ENCODE data around the gene KIF21A. TPM values are rescaled to one million over a fixed set of nuclear protein-coding genes. Genes with fewer than 3 reads are reported as not detected.

KIF21A gene
- total RNA-seq, 2 experiments from 2014 or later, result 1.1 TPM; not detected in 1

DNA sequence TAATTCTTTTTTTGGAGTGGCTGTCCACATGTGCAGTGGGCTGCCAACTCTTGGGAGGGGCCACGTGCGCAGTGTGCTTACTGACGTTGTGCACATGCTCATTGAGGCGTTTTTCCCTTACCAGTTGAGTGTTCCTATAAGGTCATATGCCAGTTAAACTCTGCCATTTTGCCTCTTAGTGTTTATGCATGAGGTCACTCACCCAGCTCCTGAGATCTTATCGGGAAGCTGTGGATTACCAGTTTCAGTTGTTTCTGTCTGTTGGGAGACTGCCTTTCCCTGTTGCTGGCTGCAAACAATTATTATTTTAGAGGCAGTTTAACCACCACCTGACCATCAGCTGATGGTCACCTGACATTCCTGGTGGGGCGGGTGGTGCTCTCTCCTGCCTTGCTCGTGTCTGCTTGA is 16.1 kb upstream of the KIF21A start:
- Histone ChIP-seq H3K79me2 (ENCODE audit: insufficient read depth, low read depth, low read length) (no peaks in the 10 kb centered on the region), H3K4me1 (ENCODE audit: insufficient read depth, low read length, poor library complexity, severe bottlenecking) (no peaks in the 10 kb centered on the region), H3K27ac (ENCODE audit: low read depth, low read length, poor library complexity, severe bottlenecking) (no peak overlapping the region), H3K4me3 (ENCODE audit: low read depth, low read length, poor library complexity, severe bottlenecking) (no peak overlapping the region), H3K9me3 (ENCODE audit: low read length) (no peaks in the 10 kb centered on the region), H3K4me2 (ENCODE audit: low read length) (no peak overlapping the region), H2AFZ (ENCODE audit: low read length) (no peak overlapping the region), H3K9me2 (ENCODE audit: insufficient read depth, low read length) (no peaks in the 10 kb centered on the region), H4K20me1 (ENCODE audit: insufficient read depth, low read length) (no peaks in the 10 kb centered on the region), H3K36me3 (ENCODE audit: insufficient read depth, low read length) (no peaks in the 10 kb centered on the region)
- ChIA-PET POLR2A (no interaction called here), CTCF (ENCODE audit: unreplicated experiment) (no interaction called here)
- intact Hi-C loops (cut with micrococcal nuclease; ENCODE audit: unreplicated experiment), result no loop called here
- TF ChIP-seq, protein P1, sequence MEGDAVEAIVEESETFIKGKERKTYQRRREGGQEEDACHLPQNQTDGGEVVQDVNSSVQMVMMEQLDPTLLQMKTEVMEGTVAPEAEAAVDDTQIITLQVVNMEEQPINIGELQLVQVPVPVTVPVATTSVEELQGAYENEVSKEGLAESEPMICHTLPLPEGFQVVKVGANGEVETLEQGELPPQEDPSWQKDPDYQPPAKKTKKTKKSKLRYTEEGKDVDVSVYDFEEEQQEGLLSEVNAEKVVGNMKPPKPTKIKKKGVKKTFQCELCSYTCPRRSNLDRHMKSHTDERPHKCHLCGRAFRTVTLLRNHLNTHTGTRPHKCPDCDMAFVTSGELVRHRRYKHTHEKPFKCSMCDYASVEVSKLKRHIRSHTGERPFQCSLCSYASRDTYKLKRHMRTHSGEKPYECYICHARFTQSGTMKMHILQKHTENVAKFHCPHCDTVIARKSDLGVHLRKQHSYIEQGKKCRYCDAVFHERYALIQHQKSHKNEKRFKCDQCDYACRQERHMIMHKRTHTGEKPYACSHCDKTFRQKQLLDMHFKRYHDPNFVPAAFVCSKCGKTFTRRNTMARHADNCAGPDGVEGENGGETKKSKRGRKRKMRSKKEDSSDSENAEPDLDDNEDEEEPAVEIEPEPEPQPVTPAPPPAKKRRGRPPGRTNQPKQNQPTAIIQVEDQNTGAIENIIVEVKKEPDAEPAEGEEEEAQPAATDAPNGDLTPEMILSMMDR (conservative IDR thresholded peaks at IDR 0.05; ENCODE audit: low read length), result no peak
- TF ChIP-seq EZH2phosphoT487 (IDR thresholded peaks at IDR 0.05; ENCODE audit: borderline replicate concordance, low read depth, low read length), result no peak
- no peak for DNase-seq (ENCODE audit: low spot score)
- no TSS peak for BruUV-seq (replicated peaks)

DNA sequence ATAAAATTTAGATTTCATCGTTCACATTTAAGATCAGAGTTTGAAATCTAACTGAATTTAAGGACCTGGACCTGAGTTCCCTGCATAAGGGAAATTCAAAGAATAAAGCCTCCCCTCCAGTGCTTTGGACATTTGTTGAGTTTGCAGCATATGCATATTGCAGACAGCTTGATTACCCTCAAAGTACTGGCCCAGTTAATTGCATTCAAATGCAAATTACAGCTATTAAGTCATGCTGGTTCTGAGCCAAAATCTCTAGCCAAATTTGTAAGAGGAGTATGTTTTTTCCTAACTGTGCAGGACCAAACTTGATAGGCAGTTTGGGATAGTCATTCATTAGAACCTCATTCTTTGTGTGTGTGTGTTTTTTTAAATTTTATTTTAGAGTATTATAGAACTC is 9.1 kb upstream of the KIF21A start:
- no peak for DNase-seq (ENCODE audit: low spot score)
- H3K4me1 ChIP-seq (ENCODE audit: insufficient read depth, low read length, poor library complexity, severe bottlenecking), result no peaks in the 10 kb centered on the region
- H3K79me2 ChIP-seq (ENCODE audit: insufficient read depth, low read depth, low read length), result no peaks in the 10 kb centered on the region
- CTCF ChIA-PET (ENCODE audit: unreplicated experiment), result no interaction called here
- no peaks in the 10 kb centered on the region for H4K20me1 ChIP-seq (ENCODE audit: insufficient read depth, low read length)
- no peaks in the 10 kb centered on the region for H3K9me3 ChIP-seq (ENCODE audit: low read length)
- TF ChIP-seq EZH2phosphoT487 (IDR thresholded peaks at IDR 0.05; ENCODE audit: borderline replicate concordance, low read depth, low read length), result no peak
- TF ChIP-seq, protein P1 (conservative IDR thresholded peaks at IDR 0.05; ENCODE audit: low read length), result no peak
- no peaks in the 10 kb centered on the region for H3K36me3 ChIP-seq (ENCODE audit: insufficient read depth, low read length)
- no peak overlapping the region for H3K4me3 ChIP-seq (ENCODE audit: low read depth, low read length, poor library complexity, severe bottlenecking)
- H2AFZ ChIP-seq (ENCODE audit: low read length), result no peak overlapping the region
- POLR2A ChIA-PET, result no interaction called here
- intact Hi-C loops (cut with micrococcal nuclease; ENCODE audit: unreplicated experiment), result no loop called here
- BruUV-seq (replicated peaks), result no TSS peak
- H3K9me2 ChIP-seq (ENCODE audit: insufficient read depth, low read length), result no peaks in the 10 kb centered on the region
- H3K4me2 ChIP-seq (ENCODE audit: low read length), result no peak overlapping the region
- H3K27ac ChIP-seq (ENCODE audit: low read depth, low read length, poor library complexity, severe bottlenecking), result no peak overlapping the region

DNA sequence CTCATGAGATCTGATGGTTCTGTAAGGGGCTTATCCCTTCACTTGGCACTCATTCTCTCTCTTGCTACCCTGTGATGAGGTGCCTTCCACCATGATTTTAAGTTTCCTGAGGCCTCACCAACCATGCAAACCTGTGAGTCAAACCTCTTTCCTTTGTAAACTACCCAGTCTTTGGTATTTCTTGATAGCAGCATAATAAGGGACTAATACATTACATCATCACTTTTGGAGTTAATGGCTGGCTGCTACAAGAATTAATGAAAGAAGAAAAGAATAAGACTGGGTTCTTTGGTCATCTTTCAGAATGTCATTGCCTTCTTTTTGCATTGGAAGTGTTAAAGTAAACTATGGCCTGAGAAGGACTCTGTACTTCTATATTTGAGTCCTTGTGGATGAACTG is 5.1 kb upstream of the KIF21A start:
- no TSS peak for BruUV-seq (replicated peaks)
- Histone ChIP-seq H3K79me2 (ENCODE audit: insufficient read depth, low read depth, low read length) (no peaks in the 10 kb centered on the region), H3K36me3 (ENCODE audit: insufficient read depth, low read length) (no peaks in the 10 kb centered on the region), H3K4me2 (ENCODE audit: low read length) (no peak overlapping the region), H4K20me1 (ENCODE audit: insufficient read depth, low read length) (no peaks in the 10 kb centered on the region), H3K27ac (ENCODE audit: low read depth, low read length, poor library complexity, severe bottlenecking) (no peak overlapping the region), H3K4me3 (ENCODE audit: low read depth, low read length, poor library complexity, severe bottlenecking) (no peak overlapping the region), H3K4me1 (ENCODE audit: insufficient read depth, low read length, poor library complexity, severe bottlenecking) (no peaks in the 10 kb centered on the region), H3K9me2 (ENCODE audit: insufficient read depth, low read length) (no peaks in the 10 kb centered on the region), H3K9me3 (ENCODE audit: low read length) (no peaks in the 10 kb centered on the region), H2AFZ (ENCODE audit: low read length) (no peak overlapping the region)
- ChIA-PET CTCF (ENCODE audit: unreplicated experiment) (no interaction called here), POLR2A (no interaction called here)
- intact Hi-C loops (cut with micrococcal nuclease; ENCODE audit: unreplicated experiment), result no loop called here
- TF ChIP-seq, protein P1 (conservative IDR thresholded peaks at IDR 0.05; ENCODE audit: low read length), result no peak
- no peak for TF ChIP-seq EZH2phosphoT487 (IDR thresholded peaks at IDR 0.05; ENCODE audit: borderline replicate concordance, low read depth, low read length)
- no peak for DNase-seq (ENCODE audit: low spot score)

Measured in OCI-LY7 (cell line).